Measurements from ENCODE around the gene S100A7A. TPM values are rescaled to one million over a fixed set of nuclear protein-coding genes. Genes with fewer than 3 reads are reported as not detected.

Gene S100A7A
- total and polyA plus RNA-seq, 3 donors from 2014 or later: not detected

- WGBS, 2 donors: 65 to 100% methylated on average over 1 to 3 of the region's 3 CpGs
These were observed 14.2 kb downstream of the S100A7A start for GRCh38 chr1:153430561-153430960.

GRCh38 chr1:153431002-153431401 is 14.7 kb downstream of the S100A7A start:
- Histone ChIP-seq H3K27me3 (no peaks in the 10 kb centered on the region), H3K4me3 (no peak overlapping the region), H3K36me3 (ENCODE audit: low read depth, missing control alignments) (no peaks in the 10 kb centered on the region), H3K4me1 (no peaks in the 10 kb centered on the region), H3K9me3 (no peaks in the 10 kb centered on the region), H3K27ac (no peak overlapping the region)
- whole genome bisulfite sequencing, 2 donors: 68 to 76% methylated on average over 17 of the region's 17 CpGs
- no peak for DNase-seq
- intact Hi-C loops (cut with DNase I; ENCODE audit: low total_unique reads): no loop called here
- TF ChIP-seq CTCF (IDR thresholded peaks at IDR 0.05): no peak
- TF ChIP-seq POLR2A (IDR thresholded peaks at IDR 0.05): no peak

More at GRCh38 chr1:153430561-153430960, 14.2 kb downstream of the S100A7A start:
- no peak overlapping the region for H3K4me3 ChIP-seq
- no peak for DNase-seq
- intact Hi-C loops (cut with DNase I; ENCODE audit: low total_unique reads): no loop called here
- H3K36me3 ChIP-seq (ENCODE audit: low read depth, missing control alignments): no peaks in the 10 kb centered on the region
- H3K27me3 ChIP-seq: no peaks in the 10 kb centered on the region
- no peak overlapping the region for H3K27ac ChIP-seq
- TF ChIP-seq POLR2A (IDR thresholded peaks at IDR 0.05): no peak
- no peak for TF ChIP-seq CTCF (IDR thresholded peaks at IDR 0.05)
- no peaks in the 10 kb centered on the region for H3K4me1 ChIP-seq
- H3K9me3 ChIP-seq: no peaks in the 10 kb centered on the region

- WGBS, 2 donors: 75 to 84% methylated on average over 3 of the region's 3 CpGs
These were observed 15.1 kb downstream of the S100A7A start for GRCh38 chr1:153431427-153431826.

GRCh38 chr1:153431928-153432327 is 15.6 kb downstream of the S100A7A start:
- Histone ChIP-seq H3K36me3 (ENCODE audit: low read depth, missing control alignments) (no peaks in the 10 kb centered on the region), H3K27ac (no peak overlapping the region), H3K27me3 (no peaks in the 10 kb centered on the region), H3K9me3 (no peaks in the 10 kb centered on the region), H3K4me1 (no peaks in the 10 kb centered on the region), H3K4me3 (no peak overlapping the region)
- 66 to 88% methylated on average over 4 of the region's 4 CpGs for WGBS, 2 donors
- DNase-seq: no peak
- intact Hi-C loops (cut with DNase I; ENCODE audit: low total_unique reads): no loop called here
- TF ChIP-seq POLR2A (IDR thresholded peaks at IDR 0.05) (no peak), CTCF (IDR thresholded peaks at IDR 0.05) (no peak)

More at GRCh38 chr1:153431427-153431826, 15.1 kb downstream of the S100A7A start:
- H3K9me3 ChIP-seq: no peaks in the 10 kb centered on the region
- H3K27ac ChIP-seq: no peak overlapping the region
- no peaks in the 10 kb centered on the region for H3K27me3 ChIP-seq
- TF ChIP-seq POLR2A (IDR thresholded peaks at IDR 0.05): no peak
- intact Hi-C loops (cut with DNase I; ENCODE audit: low total_unique reads): no loop called here
- no peaks in the 10 kb centered on the region for H3K36me3 ChIP-seq (ENCODE audit: low read depth, missing control alignments)
- no peaks in the 10 kb centered on the region for H3K4me1 ChIP-seq
- H3K4me3 ChIP-seq: no peak overlapping the region
- no peak for DNase-seq

- intact Hi-C loops (cut with DNase I; ENCODE audit: low total_unique reads): no loop called here
These were observed 16.8 kb downstream of the S100A7A start for GRCh38 chr1:153432874-153433681.

More at GRCh38 chr1:153432874-153433681, 16.8 kb downstream of the S100A7A start:
- Histone ChIP-seq H3K27ac (no peak overlapping the region), H3K36me3 (ENCODE audit: low read depth, missing control alignments) (no peaks in the 10 kb centered on the region), H3K27me3 (no peaks in the 10 kb centered on the region), H3K4me3 (no peak overlapping the region), H3K9me3 (no peaks in the 10 kb centered on the region), H3K4me1 (no peaks in the 10 kb centered on the region)
- no peak for DNase-seq
- TF ChIP-seq CTCF (IDR thresholded peaks at IDR 0.05) (no peak), POLR2A (IDR thresholded peaks at IDR 0.05) (no peak)
- 61 to 77% methylated on average over 8 to 9 of the region's 9 CpGs for WGBS, 2 donors
